Chondrocyte (in vitro differentiated cells): ENCODE measurements around the gene CDKL2. TPM values are rescaled to one million over a fixed set of nuclear protein-coding genes. Genes with fewer than 3 reads are reported as not detected.

ENCODE experiments used
- DNase-seq: peaks from one replicate; pipeline ENCODE4 v3.0.0; 2021; ENCODE audit warnings: mixed read lengths, low spot score
- H3K27ac Mint-ChIP-seq: one replicate; pipeline ENCODE4 v1.8.0; 2021; ENCODE audit warnings: mild to moderate bottlenecking, moderate library complexity, mixed read lengths; ENCODE audit not compliant: unreplicated experiment
- H3K27me3 Mint-ChIP-seq: 2 replicates; pipeline ENCODE4 v1.8.0; 2021; ENCODE audit warnings: low read depth, mixed read lengths
- H3K36me3 Mint-ChIP-seq: 2 replicates; pipeline ENCODE4 v1.8.0; 2021; ENCODE audit warnings: low read depth, mixed read lengths
- H3K4me1 Mint-ChIP-seq: 2 replicates; pipeline ENCODE4 v1.8.0; 2021; ENCODE audit warnings: low read depth, mild to moderate bottlenecking, mixed read lengths
- H3K4me3 Mint-ChIP-seq: one replicate; pipeline ENCODE4 v1.8.0; 2021; ENCODE audit warnings: mild to moderate bottlenecking, moderate library complexity, mixed read lengths; ENCODE audit not compliant: unreplicated experiment
- H3K9me3 Mint-ChIP-seq: 2 replicates; pipeline ENCODE4 v1.8.0; 2021; ENCODE audit warnings: low read depth, mixed read lengths
- CTCF ChIP-seq: fragments of 200-600 bp; sonication (generic); IDR thresholded peaks from 2 replicates; pipeline ENCODE4 v1.5.0; 2021; ENCODE audit warnings: antibody characterized with exemption, mild to moderate bottlenecking, moderate library complexity
- total RNA-seq: library from RNA; stranded (reverse); gene quantifications from 3 replicates; pipeline ENCODE4 v1.2.1, GENCODE V29; 2021

CDKL2 gene
- total RNA-seq, 1 donor from 2014 or later, result 4.2 TPM

GRCh38 chr4:75633846-75634245, 3.5 kb upstream of the CDKL2 start:
- no peak for TF ChIP-seq CTCF
- no peak for DNase-seq
- Mint-ChIP-seq H3K4me3 (no peak overlapping the region), H3K27me3 (no peaks in the 10 kb centered on the region), H3K27ac (peak overlapping the region; percentile 20), H3K4me1 (peaks cover 28% of the 10 kb centered on the region), H3K9me3 (no peaks in the 10 kb centered on the region), H3K36me3 (no peaks in the 10 kb centered on the region)

- peaks cover 16% of the 10 kb centered on the region for H3K4me1 Mint-ChIP-seq
- H3K27ac Mint-ChIP-seq, result peak overlapping the region; percentile 57
- H3K9me3 Mint-ChIP-seq, result no peaks in the 10 kb centered on the region
- peak overlapping the region; percentile 91 for H3K4me3 Mint-ChIP-seq
- no peak for DNase-seq
- H3K36me3 Mint-ChIP-seq, result no peaks in the 10 kb centered on the region
- no peak for TF ChIP-seq CTCF
- H3K27me3 Mint-ChIP-seq, result no peaks in the 10 kb centered on the region
Measured at GRCh38 chr4:75630937-75631329, 605 bp upstream of the CDKL2 start.

GRCh38 chr4:75629239-75629638, 1.1 kb downstream of the CDKL2 start:
- Mint-ChIP-seq H3K4me3 (peak overlapping the region; percentile 40), H3K9me3 (no peaks in the 10 kb centered on the region), H3K27me3 (no peaks in the 10 kb centered on the region), H3K36me3 (no peaks in the 10 kb centered on the region), H3K4me1 (peaks cover 16% of the 10 kb centered on the region), H3K27ac (no peak overlapping the region)
- DNase-seq, result no peak
- no peak for TF ChIP-seq CTCF

GRCh38 chr4:75623026-75623425, 7.3 kb downstream of the CDKL2 start:
- Mint-ChIP-seq H3K9me3 (peaks cover 3% of the 10 kb centered on the region), H3K4me3 (no peak overlapping the region), H3K27ac (peak overlapping the region; percentile 1)

GRCh38 chr4:75621715-75622114, 8.6 kb downstream of the CDKL2 start:
- Mint-ChIP-seq H3K27me3 (no peaks in the 10 kb centered on the region), H3K9me3 (peaks cover 3% of the 10 kb centered on the region), H3K4me1 (no peaks in the 10 kb centered on the region)

More at GRCh38 chr4:75623026-75623425, 7.3 kb downstream of the CDKL2 start:
- DNase-seq, result no peak
- Mint-ChIP-seq H3K27me3 (no peaks in the 10 kb centered on the region), H3K4me1 (no peaks in the 10 kb centered on the region), H3K36me3 (peaks cover 3% of the 10 kb centered on the region)
- no peak for TF ChIP-seq CTCF

More at GRCh38 chr4:75621715-75622114, 8.6 kb downstream of the CDKL2 start:
- Mint-ChIP-seq H3K36me3 (peaks cover 4% of the 10 kb centered on the region), H3K4me3 (no peak overlapping the region), H3K27ac (no peak overlapping the region)
- no peak for TF ChIP-seq CTCF
- no peak for DNase-seq
